BJ (cell line): ENCODE data around the gene NEK8. TPM values are rescaled to one million over a fixed set of nuclear protein-coding genes. Genes with fewer than 3 reads are reported as not detected.

ENCODE experiments used
- CTCF ChIA-PET: fragments of 350-600 bp; formaldehyde crosslinking; extraction: SDS; loops from one replicate; lab custom pipeline; 2021; ENCODE audit warnings: antibody characterized with exemption, inconsistent platforms; lab: Yijun Ruan, JAX
- POLR2A ChIA-PET: fragments of 300-600 bp; sonication (Branson Sonifier 250); formaldehyde crosslinking; extraction: SDS; loops from one replicate; lab custom pipeline; 2021; ENCODE audit warnings: antibody characterized with exemption; lab: Charles Lee
- DNase-seq: peaks from one replicate; pipeline ENCODE4 v3.0.0-alpha.2; 2011; ENCODE audit warnings: low read depth
- H3K27me3 ChIP-seq: 2 replicates; pipeline ENCODE4 v1.6.0; 2011; ENCODE audit warnings: low read length; ENCODE audit not compliant: control insufficient read depth, insufficient read depth
- H3K36me3 ChIP-seq: 2 replicates; pipeline ENCODE4 v1.5.1; 2011; ENCODE audit warnings: low read length; ENCODE audit not compliant: control insufficient read depth, insufficient read depth
- H3K4me3 ChIP-seq: 2 replicates; pipeline ENCODE4 v1.5.1; 2011; ENCODE audit warnings: low read depth, mild to moderate bottlenecking, control low read depth, low read length
- polyA plus RNA-seq: library from polyadenylated mRNA; depleted of rRNA; stranded (reverse); fragments of >200 nt; gene quantifications from 2 replicates; pipeline ENCODE4 v1.2.3, GENCODE V29; 2011
- TF ChIP-seq, protein P1 (sequence below): IDR thresholded peaks from 2 replicates; pipeline ENCODE4 v1.5.1; 2011; ENCODE audit warnings: low read depth, mild to moderate bottlenecking, control low read depth, inconsistent platforms, low read length, moderate library complexity; ENCODE audit not compliant: insufficient read depth

NEK8 gene
- polyA plus RNA-seq, 1 experiment: 5.3 TPM

DNA sequence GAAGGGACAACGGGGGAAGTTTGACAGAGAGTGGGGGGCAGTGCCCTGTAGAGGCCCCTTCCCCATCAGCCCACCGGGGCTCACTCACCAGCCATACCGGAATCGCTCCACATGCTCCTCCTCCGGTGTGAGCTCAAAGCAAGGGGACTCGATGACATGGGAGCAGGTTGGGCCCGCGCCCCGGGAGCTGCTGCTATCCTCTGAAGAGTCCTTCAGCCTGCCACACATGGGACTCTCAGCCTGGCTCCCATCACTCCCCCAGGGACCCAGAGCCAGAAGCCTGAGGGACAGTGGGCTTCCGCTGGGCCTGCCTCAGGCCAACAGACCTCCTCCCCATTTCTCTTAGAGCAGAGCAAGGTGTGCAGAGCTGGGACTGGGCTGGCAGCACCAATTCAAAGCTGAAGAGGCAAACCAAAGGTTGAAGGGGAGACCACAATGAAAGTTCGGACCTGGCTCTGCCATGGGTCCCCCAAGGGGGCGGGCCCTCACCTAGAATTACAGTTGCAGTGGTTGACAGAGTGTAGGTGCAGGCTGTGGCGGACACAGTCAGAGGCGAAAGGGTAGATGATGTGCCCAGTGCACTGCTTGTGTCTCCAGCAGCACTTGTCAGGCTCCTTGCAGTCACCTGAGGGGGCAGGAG, 24.2 kb upstream of the NEK8 start:
- POLR2A ChIA-PET: no interaction called here
- H3K36me3 ChIP-seq: peaks cover 28% of the 10 kb centered on the region
- H3K4me3 ChIP-seq: no peak overlapping the region
- no peaks in the 10 kb centered on the region for H3K27me3 ChIP-seq
- CTCF ChIA-PET: interaction anchor here (2.3 kb wide), 1 partner anchor 22 kb away, joined by 8 read pairs; the partner anchor contains the start of gene TLCD1
- no peak for DNase-seq
- TF ChIP-seq, protein P1, sequence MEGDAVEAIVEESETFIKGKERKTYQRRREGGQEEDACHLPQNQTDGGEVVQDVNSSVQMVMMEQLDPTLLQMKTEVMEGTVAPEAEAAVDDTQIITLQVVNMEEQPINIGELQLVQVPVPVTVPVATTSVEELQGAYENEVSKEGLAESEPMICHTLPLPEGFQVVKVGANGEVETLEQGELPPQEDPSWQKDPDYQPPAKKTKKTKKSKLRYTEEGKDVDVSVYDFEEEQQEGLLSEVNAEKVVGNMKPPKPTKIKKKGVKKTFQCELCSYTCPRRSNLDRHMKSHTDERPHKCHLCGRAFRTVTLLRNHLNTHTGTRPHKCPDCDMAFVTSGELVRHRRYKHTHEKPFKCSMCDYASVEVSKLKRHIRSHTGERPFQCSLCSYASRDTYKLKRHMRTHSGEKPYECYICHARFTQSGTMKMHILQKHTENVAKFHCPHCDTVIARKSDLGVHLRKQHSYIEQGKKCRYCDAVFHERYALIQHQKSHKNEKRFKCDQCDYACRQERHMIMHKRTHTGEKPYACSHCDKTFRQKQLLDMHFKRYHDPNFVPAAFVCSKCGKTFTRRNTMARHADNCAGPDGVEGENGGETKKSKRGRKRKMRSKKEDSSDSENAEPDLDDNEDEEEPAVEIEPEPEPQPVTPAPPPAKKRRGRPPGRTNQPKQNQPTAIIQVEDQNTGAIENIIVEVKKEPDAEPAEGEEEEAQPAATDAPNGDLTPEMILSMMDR: no peak

DNA sequence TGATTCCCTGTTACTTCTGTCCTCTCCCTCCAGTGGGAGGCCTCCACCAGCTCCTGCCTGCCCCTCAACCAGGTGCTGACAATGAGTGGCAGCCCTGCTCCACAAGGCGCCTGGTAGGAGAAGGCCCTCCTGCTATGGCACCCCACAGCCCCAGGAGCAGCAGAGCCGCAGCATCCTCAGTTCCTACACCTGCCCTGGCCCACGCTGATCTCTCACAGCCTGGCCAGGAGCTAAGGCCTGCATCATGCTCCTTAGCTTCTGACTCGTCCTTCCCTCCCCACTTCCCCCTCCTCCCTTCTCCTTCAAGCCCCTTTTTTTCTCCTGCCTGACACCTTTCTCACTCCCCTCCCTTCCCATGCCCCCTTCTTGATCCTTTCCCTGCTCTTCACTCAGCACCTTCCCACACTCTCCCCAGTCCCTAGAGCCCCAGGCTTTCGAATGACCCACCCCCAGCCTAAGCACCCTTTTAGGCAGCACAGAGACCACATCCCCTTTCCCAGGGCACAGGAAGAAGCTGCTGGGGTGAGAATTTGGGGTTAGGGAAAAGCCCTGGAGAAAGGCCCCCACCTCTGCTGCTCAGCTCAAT, 23.4 kb upstream of the NEK8 start:
- Histone ChIP-seq H3K27me3 (no peaks in the 10 kb centered on the region), H3K36me3 (peaks cover 22% of the 10 kb centered on the region), H3K4me3 (no peak overlapping the region)
- no peak for DNase-seq
- TF ChIP-seq, protein P1: no peak
- ChIA-PET CTCF (interaction anchor here (1.1 to 2.3 kb wide), 2 partner anchors 21 to 46 kb away, joined by 3 to 8 read pairs; partner anchors contain the start of gene TLCD1), POLR2A (no interaction called here)

DNA sequence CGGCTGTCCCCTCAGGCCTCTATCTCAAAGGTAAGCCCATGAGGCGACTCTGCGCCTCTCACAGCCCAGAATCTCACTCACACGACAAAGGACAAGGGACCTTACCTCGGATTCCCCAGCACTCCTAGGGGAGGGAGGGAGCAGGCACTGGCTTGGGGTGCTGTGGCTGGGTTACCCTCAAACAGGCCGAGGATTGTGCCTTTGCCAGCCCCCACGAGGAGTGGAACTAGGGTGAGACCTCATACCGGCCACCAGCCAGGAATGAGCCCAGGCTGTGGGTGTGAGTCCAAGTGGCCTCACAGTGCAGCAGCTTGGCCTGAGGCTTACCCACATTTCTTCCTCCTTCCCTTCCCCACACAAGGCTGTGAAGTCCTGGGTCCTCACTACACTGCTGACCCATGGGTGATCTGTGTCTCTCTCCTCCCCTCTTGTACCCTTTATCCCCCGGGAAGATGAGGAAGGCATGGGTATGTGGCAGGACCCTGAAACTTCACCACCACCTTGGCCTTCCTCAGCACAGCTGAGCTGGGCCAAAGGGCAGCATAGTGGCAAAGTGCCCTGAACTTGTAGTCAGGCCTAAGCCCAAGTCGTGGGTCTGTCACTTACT, 22.8 kb upstream of the NEK8 start:
- no peak overlapping the region for H3K4me3 ChIP-seq
- TF ChIP-seq, protein P1: no peak
- POLR2A ChIA-PET: no interaction called here
- DNase-seq: no peak
- CTCF ChIA-PET: interaction anchor here (0.7 to 2.3 kb wide), 3 partner anchors 10 to 45 kb away, joined by 3 to 8 read pairs (median 3); partner anchors contain the start of gene TLCD1
- H3K36me3 ChIP-seq: peaks cover 16% of the 10 kb centered on the region
- no peaks in the 10 kb centered on the region for H3K27me3 ChIP-seq

DNA sequence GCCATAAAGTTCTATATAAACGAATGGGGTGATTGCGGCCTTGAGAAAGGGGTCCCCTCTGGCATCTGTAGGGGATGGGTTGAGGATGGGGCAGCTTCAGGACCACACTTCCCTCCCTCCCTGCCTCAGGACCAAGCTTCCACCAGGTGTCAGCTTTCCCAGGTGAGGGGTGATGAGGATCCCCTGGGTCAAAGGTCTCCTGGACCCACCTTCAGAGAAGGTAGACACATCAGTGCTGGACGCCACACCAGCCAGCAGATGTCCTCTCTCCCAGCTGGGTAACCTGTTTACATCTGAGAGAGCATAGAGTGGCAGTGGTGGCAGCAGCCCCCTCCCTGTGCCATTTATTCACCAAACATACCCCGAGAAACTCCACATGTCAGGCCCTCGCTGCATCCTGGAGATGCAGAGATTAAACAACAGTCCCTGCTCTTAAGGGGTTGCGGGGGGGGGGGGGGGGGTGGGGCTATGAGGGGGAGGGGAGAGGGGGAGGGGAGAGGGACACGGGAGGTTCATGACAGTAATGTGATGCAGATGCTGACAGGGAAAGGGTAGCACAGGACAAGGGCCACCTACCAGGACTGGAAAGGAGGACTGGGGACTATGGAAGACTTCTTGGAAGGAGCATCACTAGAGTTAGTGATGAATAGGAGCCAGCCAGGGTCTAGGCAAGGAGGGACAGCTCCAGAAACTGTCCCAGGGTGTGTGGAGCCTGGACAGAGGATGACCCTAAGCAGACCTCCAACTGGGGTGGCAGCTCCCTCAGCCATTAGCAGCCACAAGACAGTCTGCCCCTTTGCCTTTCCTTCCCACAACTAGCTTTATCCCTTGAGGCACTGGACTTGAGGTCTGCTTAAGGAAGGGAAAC, 21.9 kb upstream of the NEK8 start:
- Histone ChIP-seq H3K27me3 (no peaks in the 10 kb centered on the region), H3K36me3 (peaks cover 7% of the 10 kb centered on the region), H3K4me3 (no peak overlapping the region)
- DNase-seq: no peak
- TF ChIP-seq, protein P1: no peak
- POLR2A ChIA-PET: no interaction called here
- CTCF ChIA-PET: interaction anchor here (0.6 to 2.3 kb wide), 3 partner anchors 9 to 202 kb away, joined by 3 to 8 read pairs (median 3); partner anchors contain the start of gene TLCD1

DNA sequence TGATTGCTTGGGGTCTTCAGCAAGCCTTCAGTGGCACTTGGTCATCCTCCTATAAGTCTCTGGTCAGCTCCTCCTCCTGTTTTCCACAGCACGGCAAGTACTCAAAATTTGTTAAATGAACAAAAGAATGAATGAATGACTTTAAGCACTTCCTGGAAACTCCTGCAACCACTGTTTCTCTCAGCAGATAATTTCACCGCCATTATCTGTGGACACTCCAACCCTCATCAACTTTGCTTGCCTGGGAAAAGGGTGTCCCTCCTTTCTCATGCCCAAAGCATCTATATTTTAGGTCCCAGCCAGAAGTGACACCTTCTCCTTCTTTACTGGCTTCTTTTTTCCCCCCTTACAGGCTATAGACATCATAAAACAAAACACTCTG, 21.3 kb upstream of the NEK8 start:
- ChIA-PET CTCF (no interaction called here), POLR2A (no interaction called here)
- no peak for DNase-seq
- Histone ChIP-seq H3K4me3 (no peak overlapping the region), H3K27me3 (no peaks in the 10 kb centered on the region), H3K36me3 (peaks cover 4% of the 10 kb centered on the region)
- TF ChIP-seq, protein P1: no peak
